CD1c-positive myeloid dendritic cell (primary cell): Measurements from ENCODE around the gene CXCR5.

Experiments
- DNase-seq: peaks from one replicate; pipeline ENCODE4 v3.0.0-alpha.2; 2016; ENCODE audit errors: extremely low spot score

Gene CXCR5

GRCh38 chr11:118876286-118876685 lies 7.4 kb upstream of the CXCR5 start:
- DNase-seq, result no peak

- DNase-seq, result no peak
Observed at GRCh38 chr11:118877487-118878162, 6.1 kb upstream of the CXCR5 start.

- peak; percentile 5 for DNase-seq
Observed at GRCh38 chr11:118878163-118878563, 5.5 kb upstream of the CXCR5 start.

- DNase-seq, result no peak
Observed at GRCh38 chr11:118881228-118881627, 2.5 kb upstream of the CXCR5 start.

- peak; percentile 91 for DNase-seq
Observed at GRCh38 chr11:118882491-118882890, 1.2 kb upstream of the CXCR5 start.

GRCh38 chr11:118883004-118883367 lies 706 bp upstream of the CXCR5 start:
- DNase-seq, result no peak

- no peak for DNase-seq
Observed at GRCh38 chr11:118884875-118885274, 1.2 kb downstream of the CXCR5 start.

GRCh38 chr11:118885319-118885718 lies 1.6 kb downstream of the CXCR5 start:
- DNase-seq, result no peak

GRCh38 chr11:118885831-118886565 lies 2.3 kb downstream of the CXCR5 start:
- DNase-seq, result peak; percentile 72

GRCh38 chr11:118886681-118887111 lies 3.0 kb downstream of the CXCR5 start:
- DNase-seq, result peak; percentile 89

GRCh38 chr11:118887206-118887605 lies 3.5 kb downstream of the CXCR5 start:
- no peak for DNase-seq

- DNase-seq, result no peak
Observed at GRCh38 chr11:118888398-118888797, 4.7 kb downstream of the CXCR5 start.

GRCh38 chr11:118889797-118890196 lies 6.1 kb downstream of the CXCR5 start:
- DNase-seq, result no peak

GRCh38 chr11:118892514-118892913 lies 8.8 kb downstream of the CXCR5 start:
- DNase-seq, result no peak

GRCh38 chr11:118892964-118893363 lies 9.3 kb downstream of the CXCR5 start:
- DNase-seq, result no peak

- no peak for DNase-seq
Observed at GRCh38 chr11:118893662-118894061, 10.0 kb downstream of the CXCR5 start.

- DNase-seq, result no peak
Observed at GRCh38 chr11:118894192-118894591, 10.5 kb downstream of the CXCR5 start.

- DNase-seq, result no peak
Observed at GRCh38 chr11:118895093-118896039, 11.7 kb downstream of the CXCR5 start.

- peak; percentile 44 for DNase-seq
Observed at GRCh38 chr11:118896472-118896913, 12.8 kb downstream of the CXCR5 start.

GRCh38 chr11:118896921-118897591 lies 13.4 kb downstream of the CXCR5 start:
- DNase-seq, result no peak

GRCh38 chr11:118897721-118898310 lies 14.1 kb downstream of the CXCR5 start:
- DNase-seq, result no peak
